Measurements from ENCODE around the gene EIF5B.

EIF5B gene

GRCh38 chr2:99414566-99414965, 77.4 kb downstream of the EIF5B start:
- DNase-seq: no peak

- DNase-seq: no peak
Observed at GRCh38 chr2:99417396-99417795, 80.2 kb downstream of the EIF5B start.

- DNase-seq: no peak
Observed at GRCh38 chr2:99420031-99420430, 82.8 kb downstream of the EIF5B start.

- no peak for DNase-seq
Observed at GRCh38 chr2:99420751-99421299, 83.6 kb downstream of the EIF5B start.

GRCh38 chr2:99421469-99421868, 84.3 kb downstream of the EIF5B start:
- no peak for DNase-seq

GRCh38 chr2:99422599-99422998, 85.4 kb downstream of the EIF5B start:
- no peak for DNase-seq

GRCh38 chr2:99424371-99424770, 87.2 kb downstream of the EIF5B start:
- DNase-seq: no peak

- no peak for DNase-seq
Observed at GRCh38 chr2:99425022-99425421, 87.8 kb downstream of the EIF5B start.

GRCh38 chr2:99430614-99431291, 93.6 kb downstream of the EIF5B start:
- no peak for DNase-seq

GRCh38 chr2:99431587-99432275, 94.5 kb downstream of the EIF5B start:
- no peak for DNase-seq

GRCh38 chr2:99433340-99433739, 96.2 kb downstream of the EIF5B start:
- DNase-seq: no peak

GRCh38 chr2:99436874-99437273, 99.7 kb downstream of the EIF5B start:
- no peak for DNase-seq

GRCh38 chr2:99439971-99440505, 102.8 kb downstream of the EIF5B start:
- no peak for DNase-seq

- DNase-seq: no peak
Observed at GRCh38 chr2:99442837-99443236, 105.6 kb downstream of the EIF5B start.

- no peak for DNase-seq
Observed at GRCh38 chr2:99444222-99444621, 107.0 kb downstream of the EIF5B start.

GRCh38 chr2:99445065-99445464, 107.9 kb downstream of the EIF5B start:
- no peak for DNase-seq

GRCh38 chr2:99448556-99448955, 111.4 kb downstream of the EIF5B start:
- no peak for DNase-seq

GRCh38 chr2:99450199-99450598, 113.0 kb downstream of the EIF5B start:
- DNase-seq: no peak
